ENCODE data around the gene WDFY4.

DNA sequence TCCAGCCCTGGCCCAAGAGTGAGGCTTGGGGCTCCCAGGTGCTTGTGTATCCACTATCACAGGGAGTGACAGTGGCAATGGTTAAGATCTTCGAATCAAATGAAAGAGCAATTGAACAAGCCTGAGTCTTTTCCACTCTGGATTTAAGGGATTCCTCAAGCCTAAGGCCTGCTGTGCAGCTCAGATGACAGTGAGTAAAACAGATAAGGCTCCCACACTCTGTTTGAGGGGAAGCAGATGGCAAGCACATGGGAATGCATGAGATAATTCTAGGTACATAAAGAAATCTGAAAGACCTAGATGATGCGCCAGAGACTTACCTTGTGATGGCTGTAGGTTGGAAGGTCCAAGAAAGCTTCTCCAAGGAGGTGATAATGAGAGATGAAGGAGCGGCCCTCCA, 159.9 kb downstream of the WDFY4 start:
- no peak for TF ChIP-seq RAD21 (IDR thresholded peaks at IDR 0.05; ENCODE audit: low read length)
- no peak for TF ChIP-seq NFIC (IDR thresholded peaks at IDR 0.05; ENCODE audit: borderline replicate concordance)
- TF ChIP-seq SMC3 (IDR thresholded peaks at IDR 0.05; ENCODE audit: low read depth, low read length) = no peak
- no peak for TF ChIP-seq ELF1 (IDR thresholded peaks at IDR 0.05)
- TF ChIP-seq CTCF (IDR thresholded peaks at IDR 0.05) = no peak
